NT2/D1 (cell line): Measurements from ENCODE around the gene RAP1GAP2.

ENCODE experiments used
- SUZ12 ChIP-seq: IDR thresholded peaks from 2 replicates; pipeline ENCODE4 v1.6.1; 2011; ENCODE audit not compliant: insufficient read length, insufficient read depth; ENCODE audit errors: extremely low read depth
- YY1 ChIP-seq: IDR thresholded peaks from 2 replicates; pipeline ENCODE4 v1.6.1; 2011; ENCODE audit not compliant: insufficient read length, insufficient read depth
- ZNF274 ChIP-seq: IDR thresholded peaks from 2 replicates; pipeline ENCODE4 v1.6.1; 2011; ENCODE audit warnings: mild to moderate bottlenecking, low read depth, low read length

DNA sequence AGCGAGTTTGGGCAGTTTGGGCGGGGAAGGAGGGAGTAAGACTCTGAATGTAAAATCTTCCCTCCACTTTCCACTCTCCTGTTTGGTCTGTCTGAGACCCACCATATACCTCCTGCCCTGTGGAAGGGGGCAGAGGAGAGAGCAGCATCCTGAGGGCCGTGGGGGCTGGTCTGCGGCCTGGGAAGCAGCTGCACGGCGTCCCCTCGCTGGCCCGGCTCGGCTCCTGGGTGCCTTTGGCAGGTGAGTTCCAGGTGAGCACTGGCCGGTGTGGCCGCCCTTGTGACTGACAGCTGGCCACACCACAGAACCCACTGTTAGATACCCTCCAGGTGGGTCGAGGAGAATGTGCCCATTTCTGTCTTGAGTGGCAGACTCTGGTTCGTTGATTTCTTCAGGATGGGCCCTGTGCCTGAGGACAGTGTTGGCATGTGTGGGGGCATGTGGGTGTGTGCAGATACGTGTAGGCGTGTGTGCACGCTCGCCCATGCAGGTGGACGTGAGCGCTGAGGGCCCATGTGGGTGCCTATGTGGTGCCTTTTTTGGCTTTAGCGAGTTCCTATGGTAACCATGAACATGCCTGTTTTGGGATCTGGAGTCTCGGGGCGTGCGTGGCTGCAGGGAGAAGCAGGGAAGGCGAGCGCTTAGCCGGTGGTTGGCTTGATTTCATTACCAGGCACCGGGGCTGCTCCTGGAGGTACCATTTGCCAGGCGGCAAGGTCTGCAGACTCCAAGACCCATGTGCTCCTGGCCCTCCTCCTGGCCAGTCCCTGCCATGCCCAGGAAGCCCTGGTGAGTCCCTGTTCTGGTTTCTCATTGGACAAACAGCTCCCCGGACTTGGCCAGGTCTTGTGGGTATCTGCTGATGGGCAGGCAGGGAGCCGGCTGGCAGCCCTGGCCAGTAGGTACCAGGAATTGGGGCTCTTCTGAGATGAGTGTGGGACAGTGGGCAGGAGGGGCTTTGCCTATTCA, 12.4 kb downstream of the RAP1GAP2 start:
- TF ChIP-seq SUZ12 (no peak), ZNF274 (no peak), YY1 (no peak)
